Measurements from ENCODE around the gene QRICH1.

Gene QRICH1

GRCh38 chr3:49132437-49133225 lies 38.8 kb upstream of the QRICH1 start, which contains the start of gene LAMB2:
LAMB2 (minus strand) TSS chr3:49133050; CDS start chr3:49132867, 183 bp downstream.
- ChIA-PET CTCF (interaction anchor here (2.5 kb wide), 1 partner anchor 38 kb away, joined by 8 read pairs; the partner anchor contains the start of gene KLHDC8B), POLR2A (no interaction called here)
- DNase-seq (ENCODE audit: extremely low spot score), result no peak
- no peak for TF ChIP-seq CTCF (IDR thresholded peaks at IDR 0.05; ENCODE audit: control extremely low read depth, extremely low read depth, low read depth, missing control alignments)

- no peak for DNase-seq (ENCODE audit: extremely low spot score)
- ChIA-PET POLR2A (interaction anchor here (0.5 kb wide), 1 partner anchor 16 kb away, joined by 3 read pairs; no protein-coding TSS in a partner anchor), CTCF (interaction anchor here (2.5 kb wide), 1 partner anchor 39 kb away, joined by 8 read pairs; the partner anchor contains the start of gene KLHDC8B)
- TF ChIP-seq CTCF (IDR thresholded peaks at IDR 0.05; ENCODE audit: control extremely low read depth, extremely low read depth, low read depth, missing control alignments), result no peak
Measured at GRCh38 chr3:49132073-49132436, 38.2 kb upstream of the QRICH1 start.

- POLR2A ChIA-PET, result interaction anchor here (0.5 kb wide), 1 partner anchor 17 kb away, joined by 3 read pairs; no protein-coding TSS in a partner anchor
- DNase-seq (ENCODE audit: extremely low spot score), result no peak
- TF ChIP-seq CTCF (IDR thresholded peaks at IDR 0.05; ENCODE audit: control extremely low read depth, extremely low read depth, low read depth, missing control alignments), result no peak
- CTCF ChIA-PET, result interaction anchor here (2.5 kb wide), 1 partner anchor 39 kb away, joined by 8 read pairs; the partner anchor contains the start of gene KLHDC8B
Measured at GRCh38 chr3:49131576-49131975, 37.7 kb upstream of the QRICH1 start.

- POLR2A ChIA-PET, result no interaction called here
- TF ChIP-seq CTCF (IDR thresholded peaks at IDR 0.05; ENCODE audit: control extremely low read depth, extremely low read depth, low read depth, missing control alignments), result no peak
Measured at GRCh38 chr3:49131040-49131439, 37.2 kb upstream of the QRICH1 start.

DNA sequence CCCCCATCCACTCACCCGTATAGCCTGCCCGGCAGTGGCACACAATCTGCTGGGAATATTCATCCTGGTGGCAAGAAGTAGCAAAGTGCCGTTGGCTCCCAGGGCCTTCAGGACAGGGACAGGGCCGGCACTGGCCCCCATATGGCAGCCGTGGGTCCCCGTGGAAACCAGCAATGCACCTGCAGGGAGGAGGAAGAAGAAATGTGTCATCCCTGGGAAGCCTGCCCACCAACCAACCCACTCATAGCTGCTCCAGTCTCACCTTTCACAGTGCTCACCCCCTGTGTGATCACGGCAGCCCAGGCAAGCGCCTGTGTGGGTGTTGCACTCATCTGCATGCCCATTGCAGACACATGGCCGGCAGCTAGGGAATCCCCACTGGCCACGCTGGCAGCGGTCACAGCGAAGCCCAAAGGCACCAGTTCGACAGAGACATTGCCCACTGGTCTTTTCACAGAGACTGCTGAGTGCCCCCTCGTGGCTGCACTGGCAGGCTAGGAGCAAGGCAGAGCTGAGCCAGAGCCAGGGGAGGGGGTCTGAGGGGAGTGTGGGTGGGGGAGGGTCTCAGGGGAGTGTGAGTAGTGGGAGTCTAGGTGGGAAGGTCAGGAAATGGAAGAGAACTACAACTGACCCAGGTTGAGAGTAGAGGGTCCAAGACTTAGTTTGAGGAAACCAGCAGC lies 31.3 kb upstream of the QRICH1 start:
- TF ChIP-seq CTCF (IDR thresholded peaks at IDR 0.05; ENCODE audit: control extremely low read depth, extremely low read depth, low read depth, missing control alignments), result peak; percentile 52
- ChIA-PET CTCF (interaction anchor here (0.8 to 1.8 kb wide), 6 partner anchors 30 to 324 kb away, joined by 3 to 6 read pairs (median 3); partner anchors contain the start of genes CCDC71 and NDUFAF3), POLR2A (no interaction called here)
- no peak for DNase-seq (ENCODE audit: extremely low spot score)

More at GRCh38 chr3:49131040-49131439, 37.2 kb upstream of the QRICH1 start:
- CTCF ChIA-PET, result interaction anchor here (1.8 to 2.5 kb wide), 2 partner anchors 37 to 40 kb away, joined by 4 to 8 read pairs; partner anchors contain the start of genes KLHDC8B and QRICH1
- no peak for DNase-seq (ENCODE audit: extremely low spot score)

DNA sequence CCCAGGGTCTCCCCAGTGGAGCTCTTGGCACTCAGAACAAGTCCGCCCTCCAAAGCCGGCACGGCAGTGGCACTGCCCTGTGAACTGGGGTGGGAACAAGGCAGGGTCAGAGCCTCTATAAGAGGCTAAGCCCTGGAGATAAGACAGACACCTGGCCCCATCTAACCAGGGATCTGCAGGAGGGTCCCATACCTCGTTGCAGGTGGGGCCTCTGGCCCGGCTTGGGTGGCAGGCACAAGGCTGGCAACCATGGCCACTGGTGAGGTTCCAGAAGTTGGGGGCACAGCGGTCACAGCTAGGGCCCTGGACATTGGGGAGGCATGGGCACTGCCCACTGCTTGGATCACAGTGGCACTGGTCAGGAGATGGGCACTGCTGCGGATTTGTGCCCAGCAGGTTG lies 30.3 kb upstream of the QRICH1 start:
- ChIA-PET CTCF (interaction anchor here (1.1 to 1.8 kb wide), 2 partner anchors 41 to 138 kb away, joined by 3 to 6 read pairs; partner anchors contain the start of gene CCDC71), POLR2A (interaction anchor here (0.5 kb wide), 2 partner anchors 41 to 267 kb away, joined by 3 to 4 read pairs; no protein-coding TSS in a partner anchor)
- DNase-seq (ENCODE audit: extremely low spot score), result no peak
- TF ChIP-seq CTCF (IDR thresholded peaks at IDR 0.05; ENCODE audit: control extremely low read depth, extremely low read depth, low read depth, missing control alignments), result no peak

Data from GM10248 (cell line).